SU-DHL-6 (cell line): ENCODE results near the gene GSK3A.

Experiments used
- H2AFZ ChIP-seq: fragments of 200-600 bp; sonication (generic); 2 replicates; pipeline ENCODE4 v1.6.1; 2014; ENCODE audit warnings: low read depth, mild to moderate bottlenecking, moderate library complexity, mixed read lengths, antibody characterized with exemption, low read length; ENCODE audit not compliant: severe bottlenecking
- H3F3A ChIP-seq: fragments of 200-600 bp; shearing (Covaris generic); 2 replicates; pipeline ENCODE4 v1.6.0; 2016; ENCODE audit warnings: antibody characterized with exemption, mild to moderate bottlenecking; ENCODE audit not compliant: insufficient read depth
- H3K27ac ChIP-seq: fragments of 200-600 bp; sonication (generic); 2 replicates; pipeline ENCODE4 v1.5.1; 2016; ENCODE audit warnings: low read depth, mild to moderate bottlenecking, low read length, moderate library complexity, mixed read lengths
- H3K27me3 ChIP-seq: fragments of 200-600 bp; sonication (generic), shearing (Covaris generic); 2 replicates; pipeline ENCODE4 v1.6.0; 2014; ENCODE audit warnings: mild to moderate bottlenecking, low read length
- H3K36me3 ChIP-seq: fragments of 200-600 bp; sonication (generic); 2 replicates; pipeline ENCODE4 v1.6.1; 2014; ENCODE audit warnings: mild to moderate bottlenecking, low read length, mixed read lengths
- H3K4me2 ChIP-seq: fragments of 300-600, 200-600 bp; shearing (Covaris generic), sonication (generic); 2 replicates; pipeline ENCODE4 v1.6.0; 2014; ENCODE audit warnings: low read length, low read depth, mild to moderate bottlenecking; ENCODE audit not compliant: poor library complexity, severe bottlenecking
- H3K4me3 ChIP-seq: fragments of 200-600 bp; sonication (generic); 2 replicates; pipeline ENCODE4 v1.5.1; 2014; ENCODE audit warnings: antibody characterized with exemption, low read length, mild to moderate bottlenecking, mixed read lengths; ENCODE audit not compliant: insufficient read depth, poor library complexity, severe bottlenecking
- H3K79me2 ChIP-seq: fragments of 200-600 bp; sonication (generic); 2 replicates; pipeline ENCODE4 v1.6.1; 2014; ENCODE audit warnings: mild to moderate bottlenecking, low read length, moderate library complexity; ENCODE audit not compliant: insufficient read depth
- H3K9ac ChIP-seq: fragments of 200-600 bp; sonication (generic); 2 replicates; pipeline ENCODE4 v1.7.0; 2014; ENCODE audit warnings: mild to moderate bottlenecking, low read length
- H3K9me2 ChIP-seq: fragments of 200-600 bp; sonication (generic); replicated peaks from 2 replicates; pipeline ENCODE4 v1.6.1; 2014; ENCODE audit warnings: low read length; ENCODE audit not compliant: insufficient read depth
- H3K9me3 ChIP-seq: fragments of 200-600 bp; sonication (generic); 2 replicates; pipeline ENCODE4 v1.6.1; 2014; ENCODE audit warnings: low read length, mixed read lengths; ENCODE audit not compliant: insufficient read depth
- H4K20me1 ChIP-seq: fragments of 200-600 bp; sonication (generic); 2 replicates; pipeline ENCODE4 v1.6.1; 2014; ENCODE audit warnings: low read depth, mild to moderate bottlenecking, antibody characterized with exemption, low read length, moderate library complexity, mixed read lengths
- EZH2phosphoT487 ChIP-seq: fragments of 200-600 bp; sonication (generic), shearing (Covaris generic); conservative IDR thresholded peaks from 2 replicates; pipeline ENCODE4 v1.6.1; 2018; ENCODE audit warnings: mild to moderate bottlenecking, antibody characterized with exemption, low read length, moderate library complexity, mixed read lengths
- TF ChIP-seq, protein P1 (sequence below): fragments of 200-600 bp; sonication (generic); IDR thresholded peaks from one replicate; pipeline ENCODE4 v1.5.1; 2017; ENCODE audit warnings: antibody characterized with exemption, mild to moderate bottlenecking, low read length, moderate library complexity; ENCODE audit not compliant: insufficient read depth, poor library complexity, severe bottlenecking

GSK3A gene

DNA sequence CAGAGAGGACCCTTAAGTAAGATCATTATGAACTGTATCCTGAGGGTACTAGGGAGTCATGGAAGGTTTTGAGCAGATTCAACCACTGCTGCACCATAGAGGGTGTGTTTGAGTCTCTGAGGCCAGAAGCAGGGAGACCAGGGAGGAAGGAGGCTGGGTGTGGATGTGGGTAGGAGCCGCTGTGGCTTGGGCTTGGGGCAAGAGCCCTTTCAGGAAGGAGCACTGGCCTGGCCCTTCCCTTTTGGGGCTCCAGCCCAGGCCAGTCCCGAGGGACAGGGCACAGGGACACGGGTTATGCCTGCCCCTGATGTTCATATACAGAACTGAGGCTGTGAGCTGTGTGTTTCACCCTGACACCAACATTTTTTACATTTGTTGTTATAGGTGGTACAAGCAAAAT lies 33.9 kb upstream of the GSK3A start:
- Histone ChIP-seq H3K27me3 (no peaks in the 10 kb centered on the region), H4K20me1 (no peaks in the 10 kb centered on the region), H2AFZ (no peak overlapping the region), H3K4me3 (no peak overlapping the region), H3K4me2 (no peak overlapping the region), H3K36me3 (no peaks in the 10 kb centered on the region), H3K9ac (no peak overlapping the region), H3K9me2 (no peaks in the 10 kb centered on the region), H3K27ac (no peak overlapping the region), H3K79me2 (no peaks in the 10 kb centered on the region), H3F3A (peaks cover 11% of the 10 kb centered on the region), H3K9me3 (no peaks in the 10 kb centered on the region)
- TF ChIP-seq EZH2phosphoT487, result no peak
- TF ChIP-seq, protein P1, sequence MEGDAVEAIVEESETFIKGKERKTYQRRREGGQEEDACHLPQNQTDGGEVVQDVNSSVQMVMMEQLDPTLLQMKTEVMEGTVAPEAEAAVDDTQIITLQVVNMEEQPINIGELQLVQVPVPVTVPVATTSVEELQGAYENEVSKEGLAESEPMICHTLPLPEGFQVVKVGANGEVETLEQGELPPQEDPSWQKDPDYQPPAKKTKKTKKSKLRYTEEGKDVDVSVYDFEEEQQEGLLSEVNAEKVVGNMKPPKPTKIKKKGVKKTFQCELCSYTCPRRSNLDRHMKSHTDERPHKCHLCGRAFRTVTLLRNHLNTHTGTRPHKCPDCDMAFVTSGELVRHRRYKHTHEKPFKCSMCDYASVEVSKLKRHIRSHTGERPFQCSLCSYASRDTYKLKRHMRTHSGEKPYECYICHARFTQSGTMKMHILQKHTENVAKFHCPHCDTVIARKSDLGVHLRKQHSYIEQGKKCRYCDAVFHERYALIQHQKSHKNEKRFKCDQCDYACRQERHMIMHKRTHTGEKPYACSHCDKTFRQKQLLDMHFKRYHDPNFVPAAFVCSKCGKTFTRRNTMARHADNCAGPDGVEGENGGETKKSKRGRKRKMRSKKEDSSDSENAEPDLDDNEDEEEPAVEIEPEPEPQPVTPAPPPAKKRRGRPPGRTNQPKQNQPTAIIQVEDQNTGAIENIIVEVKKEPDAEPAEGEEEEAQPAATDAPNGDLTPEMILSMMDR, result no peak

DNA sequence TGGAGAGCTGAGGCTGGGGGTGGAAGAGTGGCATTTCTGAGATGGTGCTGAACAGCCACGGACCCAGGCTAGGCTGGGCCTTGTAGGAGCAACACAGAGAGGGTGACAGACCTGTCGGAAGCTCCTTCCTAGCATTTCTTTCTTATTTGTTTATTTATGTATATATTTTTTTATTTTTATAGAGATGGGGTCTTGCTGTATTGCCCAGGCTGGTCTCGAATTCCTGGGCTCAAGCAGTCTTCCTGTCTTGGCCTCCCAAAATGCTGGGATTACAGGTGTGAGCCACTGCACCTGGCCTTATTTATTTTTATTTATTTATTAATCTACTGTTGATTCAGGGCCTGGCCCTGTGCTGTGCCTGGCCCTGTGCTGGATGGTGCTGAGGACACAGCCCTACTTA lies 33.1 kb upstream of the GSK3A start:
- no peak for TF ChIP-seq EZH2phosphoT487
- TF ChIP-seq, protein P1, result no peak
- Histone ChIP-seq H3K4me2 (no peak overlapping the region), H3K9ac (no peak overlapping the region), H3K36me3 (no peaks in the 10 kb centered on the region), H4K20me1 (no peaks in the 10 kb centered on the region), H3K79me2 (0 out of 2 replicates have a peak, but pooled peaks cover under 1% of the 10 kb centered on the region), H3K9me2 (no peaks in the 10 kb centered on the region), H3K27me3 (no peaks in the 10 kb centered on the region), H3K27ac (no peak overlapping the region), H3K4me3 (no peak overlapping the region), H3F3A (0 out of 2 replicates have a peak, but pooled peaks cover 9% of the 10 kb centered on the region), H2AFZ (no peak overlapping the region), H3K9me3 (no peaks in the 10 kb centered on the region)

DNA sequence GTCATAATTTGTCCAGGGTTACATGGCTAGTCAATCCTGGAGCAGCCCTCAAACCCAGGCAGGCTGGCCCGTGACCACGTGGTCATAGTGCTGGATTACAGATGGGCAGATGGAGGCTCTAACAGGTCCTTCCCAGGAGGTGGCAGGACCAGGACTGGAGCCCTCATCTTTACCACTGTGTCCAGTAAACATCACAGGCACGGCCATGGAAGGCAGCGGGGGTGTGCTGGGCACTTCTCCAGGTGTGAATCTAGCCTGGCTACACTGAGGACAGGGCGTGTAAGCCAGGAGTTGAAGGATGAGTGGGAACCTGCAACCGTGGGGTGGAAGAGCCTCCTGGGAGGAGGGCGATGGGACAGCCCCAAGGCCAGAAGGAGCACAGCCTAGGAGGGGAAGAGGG lies 32.7 kb upstream of the GSK3A start:
- TF ChIP-seq EZH2phosphoT487, result no peak
- TF ChIP-seq, protein P1, result no peak
- Histone ChIP-seq H4K20me1 (no peaks in the 10 kb centered on the region), H3K4me3 (no peak overlapping the region), H3K4me2 (no peak overlapping the region), H3F3A (0 out of 2 replicates have a peak, but pooled peaks cover 9% of the 10 kb centered on the region), H3K9me3 (no peaks in the 10 kb centered on the region), H3K9me2 (no peaks in the 10 kb centered on the region), H2AFZ (no peak overlapping the region), H3K79me2 (peaks cover 3% of the 10 kb centered on the region; the same call in 1 of the 2 replicates), H3K27me3 (no peaks in the 10 kb centered on the region), H3K27ac (no peak overlapping the region), H3K36me3 (no peaks in the 10 kb centered on the region), H3K9ac (no peak overlapping the region)
